ENCODE results near the gene CAMTA1.

Gene CAMTA1

GRCh38 chr1:7222695-7223015 lies 437.4 kb downstream of the CAMTA1 start:
- DNase-seq = no peak

- DNase-seq = no peak
Observed at GRCh38 chr1:7223334-7224080, 438.3 kb downstream of the CAMTA1 start.

- DNase-seq = no peak
Observed at GRCh38 chr1:7224081-7224534, 438.9 kb downstream of the CAMTA1 start.

GRCh38 chr1:7224644-7225043 lies 439.4 kb downstream of the CAMTA1 start:
- no peak for DNase-seq

GRCh38 chr1:7225711-7226505 lies 440.7 kb downstream of the CAMTA1 start:
- DNase-seq = no peak

GRCh38 chr1:7227654-7228053 lies 442.4 kb downstream of the CAMTA1 start:
- DNase-seq = no peak

GRCh38 chr1:7228252-7228961 lies 443.2 kb downstream of the CAMTA1 start:
- DNase-seq = no peak

GRCh38 chr1:7229186-7229585 lies 443.9 kb downstream of the CAMTA1 start:
- DNase-seq = no peak

GRCh38 chr1:7229696-7230631 lies 444.7 kb downstream of the CAMTA1 start:
- no peak for DNase-seq

- DNase-seq = no peak
Observed at GRCh38 chr1:7232441-7233236, 447.4 kb downstream of the CAMTA1 start.

GRCh38 chr1:7233237-7233540 lies 447.9 kb downstream of the CAMTA1 start:
- no peak for DNase-seq

GRCh38 chr1:7233646-7234470 lies 448.6 kb downstream of the CAMTA1 start:
- DNase-seq = no peak

GRCh38 chr1:7234471-7234755 lies 449.2 kb downstream of the CAMTA1 start:
- DNase-seq = no peak

GRCh38 chr1:7235871-7236517 lies 450.7 kb downstream of the CAMTA1 start:
- no peak for DNase-seq

- DNase-seq = no peak
Observed at GRCh38 chr1:7236844-7237515, 451.7 kb downstream of the CAMTA1 start.

GRCh38 chr1:7247158-7247557 lies 461.9 kb downstream of the CAMTA1 start:
- DNase-seq = no peak

GRCh38 chr1:7247791-7248548 lies 462.7 kb downstream of the CAMTA1 start:
- no peak for DNase-seq

- DNase-seq = no peak
Observed at GRCh38 chr1:7248549-7249199, 463.4 kb downstream of the CAMTA1 start.

GRCh38 chr1:7249516-7249915 lies 464.3 kb downstream of the CAMTA1 start:
- no peak for DNase-seq

All from MV-4-11 (cell line).